RWPE1 (cell line): Measurements from ENCODE around the gene ERN1.
A peak's percentile ranks its signal among the peaks of the same experiment; 100 is the strongest.

Experiments used
- CTCF ChIA-PET: fragments of 350-600 bp; sonication (Branson Sonifier 250); formaldehyde crosslinking; extraction: SDS; loops from one replicate; lab custom pipeline; 2021; lab: Yijun Ruan, JAX
- POLR2A ChIA-PET: fragments of 400-600 bp; formaldehyde crosslinking; extraction: SDS; loops from one replicate; lab custom pipeline; 2020; ENCODE audit warnings: antibody characterized with exemption; ENCODE audit not compliant: low non-redundant PET; lab: Yijun Ruan, JAX
- DNase-seq: peaks from one replicate; pipeline ENCODE4 v3.0.0; 2012; ENCODE audit warnings: low spot score
- H3K27ac ChIP-seq: fragments of 450-650 bp; 2 replicates; pipeline ENCODE4 v1.5.1; 2017
- CTCF ChIP-seq: fragments of 450-650 bp; conservative IDR thresholded peaks from 2 replicates; pipeline ENCODE4 v1.5.1; 2017; ENCODE audit warnings: low read depth, mild to moderate bottlenecking

Gene ERN1

GRCh38 chr17:64106918-64107317 is 23.0 kb downstream of the ERN1 start:
- H3K27ac ChIP-seq: no peak overlapping the region
- TF ChIP-seq CTCF: no peak
- no peak for DNase-seq
- ChIA-PET POLR2A (no interaction called here), CTCF (no interaction called here)

- no peak for DNase-seq
- TF ChIP-seq CTCF: no peak
- POLR2A ChIA-PET: no interaction called here
- H3K27ac ChIP-seq: no peak overlapping the region
- CTCF ChIA-PET: interaction anchor here (0.5 to 0.7 kb wide), 4 partner anchors 28 to 91 kb away, joined by 3 to 4 read pairs (median 4); no protein-coding TSS in a partner anchor
Measured at GRCh38 chr17:64103391-64104364, 26.3 kb downstream of the ERN1 start.

- H3K27ac ChIP-seq: no peak overlapping the region
- TF ChIP-seq CTCF: no peak
- CTCF ChIA-PET: interaction anchor here (0.5 kb wide), 1 partner anchor 27 kb away, joined by 3 read pairs; no protein-coding TSS in a partner anchor
- POLR2A ChIA-PET: no interaction called here
- DNase-seq: no peak
Measured at GRCh38 chr17:64102627-64103390, 27.1 kb downstream of the ERN1 start.

GRCh38 chr17:64099543-64099942 is 30.4 kb downstream of the ERN1 start:
- TF ChIP-seq CTCF: no peak
- POLR2A ChIA-PET: no interaction called here
- CTCF ChIA-PET: interaction anchor here (0.8 kb wide), 1 partner anchor 170 kb away, joined by 3 read pairs; no protein-coding TSS in a partner anchor
- no peak for DNase-seq
- no peak overlapping the region for H3K27ac ChIP-seq

- DNase-seq: no peak
- H3K27ac ChIP-seq: peak overlapping the region; percentile 63
- CTCF ChIA-PET: no interaction called here
- TF ChIP-seq CTCF: no peak
- POLR2A ChIA-PET: no interaction called here
Measured at GRCh38 chr17:64097196-64097936, 32.6 kb downstream of the ERN1 start.

- no peak overlapping the region; the same call in 1 of the 2 replicates for H3K27ac ChIP-seq
- POLR2A ChIA-PET: interaction anchor here (0.5 kb wide), 1 partner anchor 252 kb away, joined by 3 read pairs; no protein-coding TSS in a partner anchor
Measured at GRCh38 chr17:64096037-64096436, 33.9 kb downstream of the ERN1 start.

More at GRCh38 chr17:64096037-64096436, 33.9 kb downstream of the ERN1 start:
- TF ChIP-seq CTCF: no peak
- CTCF ChIA-PET: interaction anchor here (0.6 kb wide), 1 partner anchor 12 kb away, joined by 3 read pairs; no protein-coding TSS in a partner anchor
- no peak for DNase-seq
